PC-9 (cell line): ENCODE data around the gene RAD18. TPM values are rescaled to one million over a fixed set of nuclear protein-coding genes. Genes with fewer than 3 reads are reported as not detected.

Experiments used
- BruUV-seq: library from RNA; stranded (reverse); fragments of 400-500 nt; replicated peaks from 2 replicates; lab custom pipeline; 2021; lab: Mats Ljungman, UMichigan
- CTCF ChIA-PET: fragments of 300-600 bp; sonication (Branson Sonifier 250); formaldehyde crosslinking; loops from one replicate; lab custom pipeline; 2022; ENCODE audit warnings: antibody characterized with exemption; lab: Charles Lee
- POLR2A ChIA-PET: fragments of 300-600 bp; sonication (Branson Sonifier 250); formaldehyde crosslinking; loops from one replicate; lab custom pipeline; 2022; ENCODE audit warnings: antibody characterized with exemption; ENCODE audit not compliant: unreplicated experiment; lab: Charles Lee
- DNase-seq, 2 experiments: peaks; one replicate each; pipeline versions ENCODE4 v3.0.0 to v3.0.0-alpha.2; 2015 to 2022; ENCODE audit warnings: mixed read lengths in 1 of 2
- H2AFZ ChIP-seq: fragments of 200-600 bp; sonication (generic); 2 replicates; pipeline ENCODE4 v1.8.1; 2017; ENCODE audit warnings: antibody characterized with exemption
- H3F3A ChIP-seq: fragments of 200-600 bp; sonication (generic); 2 replicates; pipeline ENCODE4 v1.8.1; 2017; ENCODE audit warnings: antibody characterized with exemption, mild to moderate bottlenecking, low read depth; ENCODE audit not compliant: insufficient read depth
- H3K27ac ChIP-seq: fragments of 200-600 bp; sonication (generic); 2 replicates; pipeline ENCODE4 v1.6.1; 2016; ENCODE audit warnings: mixed run types
- H3K27me3 ChIP-seq: fragments of 200-600 bp; sonication (generic); 2 replicates; pipeline ENCODE4 v1.6.1; 2016; ENCODE audit warnings: low read depth, mixed run types; ENCODE audit not compliant: insufficient read depth
- H3K36me3 ChIP-seq: fragments of 200-600 bp; sonication (generic); 2 replicates; pipeline ENCODE4 v1.6.1; 2016; ENCODE audit warnings: low read depth, mixed run types
- H3K4me1 ChIP-seq: fragments of 200-600 bp; sonication (generic); replicated peaks from 2 replicates; pipeline ENCODE4 v1.6.1; 2016; ENCODE audit warnings: mixed run types; ENCODE audit not compliant: insufficient read depth
- H3K4me2 ChIP-seq: fragments of 200-600 bp; sonication (generic); 2 replicates; pipeline ENCODE4 v1.6.1; 2017; ENCODE audit warnings: mixed run types
- H3K4me3 ChIP-seq: fragments of 200-600 bp; sonication (generic); 2 replicates; pipeline ENCODE4 v1.6.1; 2016; ENCODE audit warnings: mixed run types
- H3K79me2 ChIP-seq: fragments of 200-600 bp; sonication (generic); 2 replicates; pipeline ENCODE4 v1.6.1; 2017; ENCODE audit warnings: low read depth, mixed run types
- H3K9me2 ChIP-seq: fragments of 200-600 bp; sonication (generic); 2 replicates; pipeline ENCODE4 v1.8.1; 2017; ENCODE audit warnings: mild to moderate bottlenecking; ENCODE audit not compliant: insufficient read depth
- H3K9me3 ChIP-seq: fragments of 200-600 bp; sonication (generic); 2 replicates; pipeline ENCODE4 v1.8.1; 2016; ENCODE audit warnings: low read depth; ENCODE audit not compliant: insufficient read depth
- H4K20me1 ChIP-seq: fragments of 200-600 bp; sonication (generic); 2 replicates; pipeline ENCODE4 v1.8.1; 2017; ENCODE audit not compliant: insufficient read depth
- CTCF ChIP-seq: fragments of 200-600 bp; sonication (generic); conservative IDR thresholded peaks from 2 replicates; pipeline ENCODE4 v1.6.1; 2017; ENCODE audit warnings: mixed run types, antibody characterized with exemption, mild to moderate bottlenecking, moderate library complexity
- EZH2 ChIP-seq: fragments of 200-600 bp; sonication (generic); IDR thresholded peaks from 2 replicates; pipeline ENCODE4 v1.8.0; 2017; ENCODE audit warnings: antibody characterized with exemption, low read depth
- intact Hi-C: fragments of 100-400 bp; cut with micrococcal nuclease; formaldehyde crosslinking; loops from one replicate; pipeline ENCODE4 v1.10.0; 2022; ENCODE audit not compliant: unreplicated experiment
- total RNA-seq: library from RNA; stranded (reverse); gene quantifications from 2 replicates; pipeline ENCODE4 v1.2.3, GENCODE V29; 2021

The RAD18 gene
- total RNA-seq, 1 experiment from 2014 or later = 29.1 TPM

GRCh38 chr3:8964436-8965370 is 1.4 kb upstream of the RAD18 start:
- intact Hi-C loops = loop anchor here (1.0 to 5.0 kb wide), 5 partner anchors 27 to 464 kb away; partner anchors contain the start of genes LMCD1 and OXTR

GRCh38 chr3:8962226-8962861 is 928 bp downstream of the RAD18 start:
- no peak for DNase-seq
- Histone ChIP-seq H3K27me3 (no peaks in the 10 kb centered on the region), H3K4me2 (peak overlapping the region; percentile 89), H3K4me1 (peaks cover 37% of the 10 kb centered on the region), H3K9me3 (no peaks in the 10 kb centered on the region), H3K27ac (0 out of 2 replicates have a peak overlapping the region, but pooled peaks have one; percentile 77), H3K4me3 (peak overlapping the region; percentile 69), H3K79me2 (peaks cover 42% of the 10 kb centered on the region), H3K9me2 (no peaks in the 10 kb centered on the region), H2AFZ (peak overlapping the region; percentile 94), H3F3A (peaks cover 24% of the 10 kb centered on the region), H3K36me3 (peaks cover 11% of the 10 kb centered on the region), H4K20me1 (no peaks in the 10 kb centered on the region)
- TF ChIP-seq EZH2 = no peak
- TF ChIP-seq CTCF = no peak
- CTCF ChIA-PET = no interaction called here
- POLR2A ChIA-PET = no interaction called here
- BruUV-seq = no TSS peak
- intact Hi-C loops = loop anchor here (5.0 kb wide), 1 partner anchor 95 kb away; no protein-coding TSS in a partner anchor

More at GRCh38 chr3:8964436-8965370, 1.4 kb upstream of the RAD18 start:
- ChIA-PET CTCF (no interaction called here), POLR2A (interaction anchor here (0.6 to 0.7 kb wide), 6 partner anchors 9 to 454 kb away, joined by 3 to 8 read pairs (median 6); no protein-coding TSS in a partner anchor)
- H3K27me3 ChIP-seq = no peaks in the 10 kb centered on the region
- H3K4me1 ChIP-seq = peaks cover 37% of the 10 kb centered on the region
- peaks cover 35% of the 10 kb centered on the region for H3K79me2 ChIP-seq
- peaks cover 24% of the 10 kb centered on the region for H3F3A ChIP-seq
- BruUV-seq = no TSS peak
- H3K4me3 ChIP-seq = peak overlapping the region; percentile 69; the same call in 1 of the 2 replicates
- peak overlapping the region; percentile 36; the same call in 1 of the 2 replicates for H2AFZ ChIP-seq
- TF ChIP-seq EZH2 (no peak), CTCF (no peak)
- H3K9me2 ChIP-seq = no peaks in the 10 kb centered on the region
- no peaks in the 10 kb centered on the region for H4K20me1 ChIP-seq
- H3K36me3 ChIP-seq = no peaks in the 10 kb centered on the region
- H3K9me3 ChIP-seq = no peaks in the 10 kb centered on the region
- DNase-seq = peak; percentile 69 to 82
- peak overlapping the region; percentile 77 for H3K27ac ChIP-seq
- H3K4me2 ChIP-seq = peak overlapping the region; percentile 89

GRCh38 chr3:8959668-8960067 is 3.6 kb downstream of the RAD18 start:
- CTCF ChIA-PET = interaction anchor here (0.6 kb wide), 1 partner anchor 1018 kb away, joined by 5 read pairs; no protein-coding TSS in a partner anchor
- TF ChIP-seq CTCF (no peak), EZH2 (no peak)
- H3K4me3 ChIP-seq = no peak overlapping the region
- no TSS peak for BruUV-seq
- no peak overlapping the region for H2AFZ ChIP-seq
- H3K4me1 ChIP-seq = peaks cover 26% of the 10 kb centered on the region
- POLR2A ChIA-PET = no interaction called here
- H3F3A ChIP-seq = peaks cover 13% of the 10 kb centered on the region
- no peaks in the 10 kb centered on the region for H3K9me3 ChIP-seq
- no peaks in the 10 kb centered on the region for H3K27me3 ChIP-seq
- no peak overlapping the region for H3K27ac ChIP-seq
- DNase-seq = no peak
- peaks cover 52% of the 10 kb centered on the region for H3K79me2 ChIP-seq
- H3K9me2 ChIP-seq = no peaks in the 10 kb centered on the region
- no peak overlapping the region for H3K4me2 ChIP-seq
- peaks cover 13% of the 10 kb centered on the region for H3K36me3 ChIP-seq
- no peaks in the 10 kb centered on the region for H4K20me1 ChIP-seq
- intact Hi-C loops = loop anchor here (5.0 kb wide), 1 partner anchor 92 kb away; no protein-coding TSS in a partner anchor
